Measurements from ENCODE around the gene CFAP100. TPM values are rescaled to one million over a fixed set of nuclear protein-coding genes. Genes with fewer than 3 reads are reported as not detected.

CFAP100 gene
- total RNA-seq, 1 experiment from 2014 or later = not detected

- Histone ChIP-seq H3K4me1 (ENCODE audit: control insufficient read depth in 1 of 2, insufficient read depth in 2 of 2, low read length in 2 of 2) (peaks cover 0 to 4% of the 10 kb centered on the region in 2 experiments; a peak in 1 of 4 replicates), H3K4me2 (ENCODE audit: low read length) (no peak overlapping the region), H3K9ac (ENCODE audit: low read length) (no peak overlapping the region), H3K79me2 (ENCODE audit: insufficient read depth, low read length) (no peaks in the 10 kb centered on the region), H3K9me2 (ENCODE audit: insufficient read depth) (no peaks in the 10 kb centered on the region), H3K36me3 (ENCODE audit: control insufficient read depth in 1 of 2, insufficient read depth in 2 of 2, low read length in 2 of 2) (no peaks in the 10 kb centered on the region), H3K9me3 (ENCODE audit: control insufficient read depth in 1 of 2, insufficient read depth in 1 of 2, low read depth in 1 of 2, low read length in 2 of 2) (no peaks in the 10 kb centered on the region), H2AFZ (ENCODE audit: low read depth, low read length, poor library complexity, severe bottlenecking) (no peak overlapping the region), H3K27ac (ENCODE audit: low read depth, low read length) (no peak overlapping the region), H3K27me3 (ENCODE audit: insufficient read depth, low read length) (no peaks in the 10 kb centered on the region), H4K20me1 (ENCODE audit: insufficient read depth) (no peaks in the 10 kb centered on the region), H3K4me3 (replicated peaks in 1 of 2; ENCODE audit: low read depth in 1 of 2, low read length in 2 of 2) (no peak overlapping the region)
- TF ChIP-seq ATF3 (IDR thresholded peaks at IDR 0.05) (no peak), CEBPB (IDR thresholded peaks at IDR 0.05; ENCODE audit: low read depth) (no peak), FOSL1 (IDR thresholded peaks at IDR 0.05; ENCODE audit: low read depth) (no peak), CBX3 (IDR thresholded peaks at IDR 0.05; ENCODE audit: low read depth) (no peak), POLR2AphosphoS5 (IDR thresholded peaks at IDR 0.05; ENCODE audit: low read depth, low read length) (no peak)
- ATAC-seq (no peak), DNase-seq (ENCODE audit: low read depth, low spot score) (no peak)
- BruUV-seq (replicated peaks) = no TSS peak
- POLR2A ChIA-PET = no interaction called here
- intact Hi-C loops (cut with micrococcal nuclease) = no loop called here
- RAD21 ChIA-PET (ENCODE audit: low non-redundant PET in 1 of 2, low total read pairs in 2 of 2, uncharacterized antibody in 2 of 2, unreplicated experiment in 2 of 2) = no interaction called here
- CTCF ChIA-PET = no interaction called here
These were observed 91.2 kb downstream of the CFAP100 start for GRCh38 chr3:126485956-126486355.

Other genes starting within 250 kb of the CFAP100 start
- 0.81 TPM for gene ALDH1L1, start 214.3 kb upstream of the CFAP100 start, total RNA-seq (2021; ENCODE audit: unreplicated experiment)
- 3.3 TPM for gene KLF15, start 37.5 kb upstream of the CFAP100 start, total RNA-seq (2021; ENCODE audit: unreplicated experiment)
- gene ZXDC, start 81.0 kb downstream of the CFAP100 start, total RNA-seq (2021; ENCODE audit: unreplicated experiment) = 29.9 TPM
- not detected for gene UROC1, start 122.9 kb downstream of the CFAP100 start, total RNA-seq (2021; ENCODE audit: unreplicated experiment)
- 0.91 TPM for gene CHST13, start 129.2 kb downstream of the CFAP100 start, total RNA-seq (2021; ENCODE audit: unreplicated experiment)
- gene C3orf22, start 164.0 kb downstream of the CFAP100 start, total RNA-seq (2021; ENCODE audit: unreplicated experiment) = not detected